MCF 10A (cell line): ENCODE data around the gene COL4A4. TPM values are rescaled to one million over a fixed set of nuclear protein-coding genes. Genes with fewer than 3 reads are reported as not detected.

Experiments
- BruUV-seq: library from RNA; stranded (reverse); fragments of 400-500 nt; replicated peaks from 2 replicates; lab custom pipeline; 2021; lab: Mats Ljungman, UMichigan
- CTCF ChIA-PET: fragments of 300-600 bp; sonication (Branson Sonifier 250); formaldehyde crosslinking; extraction: SDS; loops from one replicate; lab custom pipeline; 2021; ENCODE audit warnings: antibody characterized with exemption, inconsistent platforms; lab: Yijun Ruan, JAX
- POLR2A ChIA-PET: fragments of 300-600, 350-650 bp; sonication (Branson Sonifier 250); formaldehyde crosslinking; extraction: SDS; loops from one replicate; lab custom pipeline; 2020; ENCODE audit warnings: antibody characterized with exemption, inconsistent platforms; lab: Yijun Ruan, JAX
- DNase-seq: peaks from one replicate; pipeline ENCODE4 v3.0.0-alpha.2; 2018; ENCODE audit not compliant: unreplicated experiment
- H3K27ac Mint-ChIP-seq: one replicate; pipeline ENCODE4 v1.8.0; 2022; ENCODE audit warnings: mild to moderate bottlenecking, low read depth, mixed read lengths; ENCODE audit not compliant: unreplicated experiment
- H3K27me3 Mint-ChIP-seq: one replicate; pipeline ENCODE4 v1.8.0; 2022; ENCODE audit warnings: mixed read lengths; ENCODE audit not compliant: insufficient read depth, unreplicated experiment
- H3K36me3 Mint-ChIP-seq: one replicate; pipeline ENCODE4 v1.8.0; 2022; ENCODE audit warnings: mild to moderate bottlenecking, moderate library complexity, mixed read lengths; ENCODE audit not compliant: insufficient read depth, unreplicated experiment
- H3K4me1 Mint-ChIP-seq: one replicate; pipeline ENCODE4 v1.8.0; 2022; ENCODE audit warnings: mixed read lengths; ENCODE audit not compliant: insufficient read depth, unreplicated experiment
- H3K4me3 Mint-ChIP-seq: one replicate; pipeline ENCODE4 v1.8.0; 2022; ENCODE audit warnings: mild to moderate bottlenecking, moderate library complexity, mixed read lengths; ENCODE audit not compliant: unreplicated experiment
- H3K9me3 Mint-ChIP-seq: one replicate; pipeline ENCODE4 v1.8.0; 2022; ENCODE audit warnings: mixed read lengths; ENCODE audit not compliant: unreplicated experiment
- CTCF ChIP-seq: fragments of 200-600 bp; IDR thresholded peaks from one replicate; pipeline ENCODE4 v1.8.0; 2022; ENCODE audit warnings: antibody characterized with exemption, mild to moderate bottlenecking; ENCODE audit not compliant: unreplicated experiment
- intact Hi-C: fragments of 100-400 bp; cut with micrococcal nuclease; formaldehyde crosslinking; loops from 2 replicates; pipeline ENCODE4 v1.14.1; 2022
- total RNA-seq: library from RNA; stranded (reverse); gene quantifications from 2 replicates; pipeline ENCODE4 v1.2.3, GENCODE V29; 2022

COL4A4 gene
- total RNA-seq, 1 experiment from 2014 or later: 0.30 TPM

GRCh38 chr2:226970362-226970761 lies 193.6 kb downstream of the COL4A4 start:
- intact Hi-C loops: no loop called here
- no peaks in the 10 kb centered on the region for H3K36me3 Mint-ChIP-seq
- H3K9me3 Mint-ChIP-seq: no peaks in the 10 kb centered on the region
- DNase-seq: no peak
- H3K27ac Mint-ChIP-seq: no peak overlapping the region
- POLR2A ChIA-PET: no interaction called here
- no peaks in the 10 kb centered on the region for H3K4me1 Mint-ChIP-seq
- BruUV-seq: no TSS peak
- no peak for TF ChIP-seq CTCF
- CTCF ChIA-PET: interaction anchor here (0.6 kb wide), 1 partner anchor 1198 kb away, joined by 3 read pairs; no protein-coding TSS in a partner anchor
- no peak overlapping the region for H3K4me3 Mint-ChIP-seq
- no peaks in the 10 kb centered on the region for H3K27me3 Mint-ChIP-seq

- CTCF ChIA-PET: no interaction called here
- Mint-ChIP-seq H3K4me3 (no peak overlapping the region), H3K27ac (no peak overlapping the region), H3K36me3 (no peaks in the 10 kb centered on the region), H3K27me3 (no peaks in the 10 kb centered on the region), H3K4me1 (no peaks in the 10 kb centered on the region), H3K9me3 (no peaks in the 10 kb centered on the region)
- no TSS peak for BruUV-seq
- TF ChIP-seq CTCF: no peak
- POLR2A ChIA-PET: no interaction called here
- intact Hi-C loops: no loop called here
- DNase-seq: no peak
Observed at GRCh38 chr2:226969417-226970080, 194.5 kb downstream of the COL4A4 start.

GRCh38 chr2:226965376-226965775 lies 198.6 kb downstream of the COL4A4 start:
- Mint-ChIP-seq H3K27ac (no peak overlapping the region), H3K4me3 (no peak overlapping the region), H3K4me1 (no peaks in the 10 kb centered on the region), H3K36me3 (no peaks in the 10 kb centered on the region), H3K9me3 (no peaks in the 10 kb centered on the region), H3K27me3 (no peaks in the 10 kb centered on the region)
- ChIA-PET CTCF (no interaction called here), POLR2A (interaction anchor here (0.6 kb wide), 1 partner anchor 10 kb away, joined by 3 read pairs; no protein-coding TSS in a partner anchor)
- intact Hi-C loops: no loop called here
- no peak for TF ChIP-seq CTCF
- no peak for DNase-seq
- BruUV-seq: no TSS peak

GRCh38 chr2:226963528-226963927 lies 200.5 kb downstream of the COL4A4 start:
- intact Hi-C loops: no loop called here
- ChIA-PET POLR2A (interaction anchor here (1.0 kb wide), 1 partner anchor 128 kb away, joined by 3 read pairs; the partner anchor contains the start of gene RHBDD1), CTCF (interaction anchor here (1.0 to 1.1 kb wide), 3 partner anchors 12 to 1074 kb away, joined by 3 to 4 read pairs (median 3); no protein-coding TSS in a partner anchor)
- H3K27me3 Mint-ChIP-seq: no peaks in the 10 kb centered on the region
- H3K4me1 Mint-ChIP-seq: no peaks in the 10 kb centered on the region
- DNase-seq: peak; percentile 36
- H3K9me3 Mint-ChIP-seq: no peaks in the 10 kb centered on the region
- H3K36me3 Mint-ChIP-seq: no peaks in the 10 kb centered on the region
- BruUV-seq: no TSS peak
- H3K27ac Mint-ChIP-seq: no peak overlapping the region
- TF ChIP-seq CTCF: no peak
- H3K4me3 Mint-ChIP-seq: no peak overlapping the region
